Measurements from ENCODE around the gene TEX13D.
"Not testable (repeated sequence)": the region's sequence is repeated elsewhere in the genome, so short reads cannot be mapped to it uniquely, and the experiment has no call there.

Gene TEX13D

GRCh38 chrX:124332481-124333424, at the start of gene TEX13D:
TSS of gene TEX13D (plus strand) at chrX:124332660. CDS start at chrX:124332918, 258 bp downstream.
- DNase-seq = no peak

GRCh38 chrX:124289443-124289842, 43.0 kb upstream of the TEX13D start:
- DNase-seq = no peak

GRCh38 chrX:124293810-124294209, 38.6 kb upstream of the TEX13D start:
- DNase-seq = no peak

GRCh38 chrX:124299323-124299722, 33.1 kb upstream of the TEX13D start:
- DNase-seq = not testable (repeated sequence)

GRCh38 chrX:124300405-124300804, 32.1 kb upstream of the TEX13D start:
- no peak for DNase-seq

- no peak for DNase-seq
Measured at GRCh38 chrX:124307253-124307907, 25.1 kb upstream of the TEX13D start.

- DNase-seq = no peak
Measured at GRCh38 chrX:124325732-124326131, 6.7 kb upstream of the TEX13D start.

- DNase-seq = no peak
Measured at GRCh38 chrX:124328765-124329164, 3.7 kb upstream of the TEX13D start.

GRCh38 chrX:124333862-124334261, 1.4 kb downstream of the TEX13D start:
- no peak for DNase-seq

GRCh38 chrX:124334555-124334954, 2.1 kb downstream of the TEX13D start:
- not testable (repeated sequence) for DNase-seq

- no peak for DNase-seq
Measured at GRCh38 chrX:124335598-124335997, 3.1 kb downstream of the TEX13D start.

GRCh38 chrX:124337916-124338315, 5.5 kb downstream of the TEX13D start:
- DNase-seq = no peak

- DNase-seq = no peak
Measured at GRCh38 chrX:124338733-124339514, 6.5 kb downstream of the TEX13D start.

GRCh38 chrX:124341396-124342132, 9.1 kb downstream of the TEX13D start:
- DNase-seq = no peak

- DNase-seq = no peak
Measured at GRCh38 chrX:124342174-124342867, 9.9 kb downstream of the TEX13D start.

GRCh38 chrX:124343016-124343415, 10.6 kb downstream of the TEX13D start:
- DNase-seq = no peak

- DNase-seq = no peak
Measured at GRCh38 chrX:124344246-124344645, 11.8 kb downstream of the TEX13D start.

GRCh38 chrX:124346117-124346876, 13.8 kb downstream of the TEX13D start, which contains the start of gene SH2D1A:
TSS of gene SH2D1A (plus strand) at chrX:124346563. CDS start at chrX:124346643, 80 bp downstream.
- DNase-seq = no peak

- no peak for DNase-seq
Measured at GRCh38 chrX:124346877-124347241, 14.4 kb downstream of the TEX13D start.

- DNase-seq = no peak
Measured at GRCh38 chrX:124347242-124347641, 14.8 kb downstream of the TEX13D start.

GRCh38 chrX:124348182-124348581, 15.7 kb downstream of the TEX13D start:
- DNase-seq = no peak

All from GOT3 (cell line).